HCT116 (cell line): ENCODE measurements around the gene CHSY1.

Experiments used
- CTCF ChIP-seq, 3 experiments: fragments of 200-600 bp in 1 of 3; sonication (generic) in 1 of 3; IDR thresholded peaks in 2 of 3; conservative IDR thresholded peaks in 1 of 3; 2 replicates each; pipeline ENCODE4 v1.5.1; 2012 to 2017; ENCODE audit warnings: low read depth in 2 of 3, low read length in 2 of 3, antibody characterized with exemption in 1 of 3, borderline replicate concordance in 1 of 3, control low read depth in 1 of 3, mild to moderate bottlenecking in 1 of 3, mixed read lengths in 1 of 3, mixed run types in 1 of 3, moderate library complexity in 1 of 3; ENCODE audit not compliant: insufficient read depth in 1 of 3
- POLR2A ChIP-seq: IDR thresholded peaks from 2 replicates; pipeline ENCODE4 v1.7.0; 2011; ENCODE audit warnings: borderline replicate concordance; ENCODE audit not compliant: insufficient read depth, insufficient read length; ENCODE audit errors: extremely low read depth
- YY1 ChIP-seq: IDR thresholded peaks from 2 replicates; pipeline ENCODE4 v1.6.1; 2011; ENCODE audit warnings: low read length, low read depth, moderate library complexity, mild to moderate bottlenecking; ENCODE audit not compliant: insufficient replicate concordance; ENCODE audit errors: extremely low read depth

GRCh38 chr15:101156061-101156460, 95.8 kb downstream of the CHSY1 start:
- TF ChIP-seq YY1 (no peak), POLR2A (no peak), CTCF (IDR thresholded peaks at IDR 0.05 in 2 of 3, conservative IDR thresholded peaks at IDR 0.05 in 1 of 3; ENCODE audit: borderline replicate concordance in 1 of 3, insufficient read depth in 1 of 3, low read depth in 2 of 3, low read length in 2 of 3) (no peak)
